Tibial artery (tissue), 4 donors: Measurements from ENCODE around the gene YWHAE.
"Not testable (repeated sequence)": the region's sequence is repeated elsewhere in the genome, so short reads cannot be mapped to it uniquely, and the experiment has no call there.

ENCODE experiments used
- DNase-seq, 2 donors: peaks; one replicate each; pipeline ENCODE4 v3.0.0-alpha.2; 2019
- H3K27ac ChIP-seq, 2 donors: fragments of 200-600 bp; sonication (generic) in 1 of 2; 1 replicate in 1 of 2; 2 replicates in 1 of 2; pipeline ENCODE4 v1.5.1; 2018 to 2019; ENCODE audit warnings: mild to moderate bottlenecking in 1 of 2
- H3K27me3 ChIP-seq, 2 donors: fragments of 200-600 bp; sonication (generic) in 1 of 2; one replicate each; pipeline versions ENCODE4 v1.5.1 to v1.6.0; 2016 to 2019
- H3K36me3 ChIP-seq, 3 donors: fragments of 200-600 bp; sonication (generic) in 2 of 3; one replicate each; pipeline ENCODE4 v1.5.1; 2016 to 2019; ENCODE audit warnings: mild to moderate bottlenecking in 2 of 3
- H3K4me1 ChIP-seq, 4 donors: fragments of 200-600 bp; sonication (generic) in 2 of 4; 1 replicate in 3 of 4; 2 replicates in 1 of 4; pipeline ENCODE4 v1.5.1; 2016 to 2019
- H3K4me3 ChIP-seq, 2 donors: fragments of 200-600 bp; sonication (generic) in 1 of 2; 1 replicate in 1 of 2; 2 replicates in 1 of 2; pipeline ENCODE4 v1.5.1; 2018 to 2019; ENCODE audit warnings: mild to moderate bottlenecking in 2 of 2
- H3K9me3 ChIP-seq, 3 donors: fragments of 200-600 bp; sonication (generic) in 1 of 3; one replicate each; pipeline ENCODE4 v1.5.1; 2016 to 2019
- intact Hi-C: fragments of 100-400 bp; cut with DNase I; formaldehyde crosslinking; loops from one replicate; pipeline ENCODE4 v1.15.0; 2023; ENCODE audit warnings: low total_unique reads
- TF ChIP-seq, protein P1 (sequence below), 2 experiments: fragments of 200-600 bp in 1 of 2; fragments of 450-650 bp in 1 of 2; IDR thresholded peaks; one replicate each; pipeline ENCODE4 v1.5.1; 2017 to 2019; ENCODE audit warnings: antibody characterized with exemption in 2 of 2, mild to moderate bottlenecking in 1 of 2, moderate library complexity in 1 of 2

YWHAE gene

DNA sequence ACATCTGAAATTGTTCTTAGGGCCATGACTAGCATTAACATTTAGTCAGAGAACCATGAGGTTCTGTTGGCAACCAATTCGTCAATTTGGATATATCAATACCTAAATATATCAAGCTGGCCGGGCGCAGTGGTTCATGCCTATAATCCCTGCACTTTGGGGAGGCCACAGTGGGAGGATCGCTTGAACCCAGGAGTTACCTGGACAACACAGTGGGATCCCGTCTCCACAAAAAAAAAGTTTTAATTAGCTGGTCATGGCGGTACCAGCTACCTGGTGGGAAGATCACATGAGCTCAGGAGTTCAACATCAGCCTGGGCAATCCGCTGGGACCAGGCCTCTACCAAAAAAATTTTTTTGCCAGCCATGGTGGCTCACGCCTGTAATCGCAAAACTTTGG is 8.4 kb downstream of the YWHAE start:
- DNase-seq, result peak in 1 of 2 donors; percentile 60
- peak overlapping the region; percentile 35 to 66 for H3K27ac ChIP-seq
- peaks cover 0 to 100% (median 69%) of the 10 kb centered on the region in 4 donors for H3K4me1 ChIP-seq
- no peaks in the 10 kb centered on the region for H3K27me3 ChIP-seq
- no peaks in the 10 kb centered on the region for H3K36me3 ChIP-seq
- intact Hi-C loops, result no loop called here
- no peak overlapping the region for H3K4me3 ChIP-seq
- H3K9me3 ChIP-seq, result no peaks in the 10 kb centered on the region
- TF ChIP-seq, protein P1, sequence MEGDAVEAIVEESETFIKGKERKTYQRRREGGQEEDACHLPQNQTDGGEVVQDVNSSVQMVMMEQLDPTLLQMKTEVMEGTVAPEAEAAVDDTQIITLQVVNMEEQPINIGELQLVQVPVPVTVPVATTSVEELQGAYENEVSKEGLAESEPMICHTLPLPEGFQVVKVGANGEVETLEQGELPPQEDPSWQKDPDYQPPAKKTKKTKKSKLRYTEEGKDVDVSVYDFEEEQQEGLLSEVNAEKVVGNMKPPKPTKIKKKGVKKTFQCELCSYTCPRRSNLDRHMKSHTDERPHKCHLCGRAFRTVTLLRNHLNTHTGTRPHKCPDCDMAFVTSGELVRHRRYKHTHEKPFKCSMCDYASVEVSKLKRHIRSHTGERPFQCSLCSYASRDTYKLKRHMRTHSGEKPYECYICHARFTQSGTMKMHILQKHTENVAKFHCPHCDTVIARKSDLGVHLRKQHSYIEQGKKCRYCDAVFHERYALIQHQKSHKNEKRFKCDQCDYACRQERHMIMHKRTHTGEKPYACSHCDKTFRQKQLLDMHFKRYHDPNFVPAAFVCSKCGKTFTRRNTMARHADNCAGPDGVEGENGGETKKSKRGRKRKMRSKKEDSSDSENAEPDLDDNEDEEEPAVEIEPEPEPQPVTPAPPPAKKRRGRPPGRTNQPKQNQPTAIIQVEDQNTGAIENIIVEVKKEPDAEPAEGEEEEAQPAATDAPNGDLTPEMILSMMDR (IDR thresholded peaks at IDR 0.05), result no peak

- peaks cover 0 to 100% (median 70%) of the 10 kb centered on the region in 4 donors for H3K4me1 ChIP-seq
- H3K4me3 ChIP-seq, result peak overlapping the region in 1 of 2 donors; percentile 10
- intact Hi-C loops, result no loop called here
Observed at GRCh38 chr17:1390432-1391367, 9.3 kb downstream of the YWHAE start.

GRCh38 chr17:1387490-1388227 is 12.4 kb downstream of the YWHAE start:
- H3K4me3 ChIP-seq, H3K9me3 ChIP-seq, H3K36me3 ChIP-seq, intact Hi-C loops, DNase-seq, H3K27me3 ChIP-seq: not testable (repeated sequence)
- peak overlapping the region; percentile 23 to 34 for H3K27ac ChIP-seq
- peaks cover 0 to 99% (median 72%) of the 10 kb centered on the region in 4 donors for H3K4me1 ChIP-seq

More at GRCh38 chr17:1390432-1391367, 9.3 kb downstream of the YWHAE start:
- TF ChIP-seq, protein P1 (IDR thresholded peaks at IDR 0.05), result no peak
- DNase-seq, result peak in 1 of 2 donors; percentile 40
- H3K27ac ChIP-seq, result peak overlapping the region; percentile 35 to 66
- H3K36me3 ChIP-seq, result no peaks in the 10 kb centered on the region
- no peaks in the 10 kb centered on the region for H3K27me3 ChIP-seq
- no peaks in the 10 kb centered on the region for H3K9me3 ChIP-seq

DNA sequence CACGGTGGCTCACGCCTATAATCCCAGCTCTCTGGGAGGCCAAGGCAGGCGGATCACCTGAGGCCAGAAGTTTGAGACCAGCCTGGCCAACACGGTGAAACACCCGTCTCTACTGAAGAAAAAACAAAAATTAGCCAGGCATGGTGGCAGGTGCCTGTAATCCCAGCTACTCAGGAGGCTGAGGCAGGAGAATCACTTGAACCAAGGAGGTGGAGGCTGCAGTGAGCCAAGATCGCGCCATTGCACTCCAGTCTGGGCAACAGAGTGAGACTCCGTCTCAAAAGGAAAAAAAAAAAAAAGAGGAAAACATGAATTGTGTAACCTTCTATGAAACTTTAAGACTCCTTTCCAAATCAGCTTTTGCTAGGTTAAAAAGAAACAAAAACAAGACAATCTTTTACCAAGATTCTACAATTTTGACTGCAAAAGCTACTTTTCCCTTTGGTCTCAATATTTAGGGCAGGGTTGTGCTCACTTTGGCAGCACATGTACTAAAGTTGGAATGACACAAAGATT is 13.3 kb downstream of the YWHAE start:
- H3K27ac ChIP-seq, result peak overlapping the region; percentile 23 to 34

GRCh38 chr17:1386265-1386664 is 13.8 kb downstream of the YWHAE start:
- Histone ChIP-seq H3K4me3 (no peak overlapping the region), H3K27ac (peak overlapping the region; percentile 23 to 75), H3K27me3 (no peaks in the 10 kb centered on the region), H3K4me1 (peaks cover 0 to 98% (median 68%) of the 10 kb centered on the region in 4 donors), H3K9me3 (no peaks in the 10 kb centered on the region), H3K36me3 (peaks cover 0 to 3% (median 0%) of the 10 kb centered on the region in 3 donors)
- intact Hi-C loops, result no loop called here
- TF ChIP-seq, protein P1 (IDR thresholded peaks at IDR 0.05), result no peak
- DNase-seq, result no peak

More for the DNA sequence above, 13.3 kb downstream of the YWHAE start:
- DNase-seq, H3K27me3 ChIP-seq, H3K4me3 ChIP-seq, intact Hi-C loops, H3K36me3 ChIP-seq, H3K9me3 ChIP-seq: not testable (repeated sequence)
- peaks cover 0 to 98% (median 69%) of the 10 kb centered on the region in 4 donors for H3K4me1 ChIP-seq

DNA sequence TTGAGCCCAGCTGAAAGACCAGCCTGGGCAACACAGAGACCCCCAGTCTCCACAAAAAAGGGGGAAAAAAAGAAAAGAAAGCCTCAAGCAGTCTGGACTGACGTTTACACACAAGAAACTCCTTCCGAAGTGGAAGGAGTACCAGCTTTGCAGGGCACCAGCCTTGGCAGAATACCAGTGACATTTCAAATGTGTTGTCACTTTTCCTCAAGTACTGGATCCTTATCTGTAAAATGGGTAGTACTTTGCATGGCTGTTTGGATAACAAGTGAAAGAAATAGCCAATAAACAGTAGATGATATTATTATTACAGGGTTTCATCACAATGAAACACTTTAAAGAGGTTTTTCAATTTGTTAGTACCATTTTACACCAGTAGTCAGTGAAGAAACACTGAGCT is 14.2 kb downstream of the YWHAE start:
- TF ChIP-seq, protein P1 (IDR thresholded peaks at IDR 0.05), result no peak
- H3K4me1 ChIP-seq, result peaks cover 0 to 98% (median 68%) of the 10 kb centered on the region in 4 donors
- H3K27me3 ChIP-seq, result no peaks in the 10 kb centered on the region
- DNase-seq, result no peak
- peaks cover 0 to 3% (median 0%) of the 10 kb centered on the region in 3 donors for H3K36me3 ChIP-seq
- intact Hi-C loops, result no loop called here
- H3K4me3 ChIP-seq, result no peak overlapping the region
- H3K9me3 ChIP-seq, result no peaks in the 10 kb centered on the region
- H3K27ac ChIP-seq, result peak overlapping the region in 1 of 2 donors; percentile 75
